ENCODE results near the gene MINPP1.

Gene MINPP1

GRCh38 chr10:87524296-87524695 lies 19.6 kb downstream of the MINPP1 start:
- DNase-seq, result no peak

GRCh38 chr10:87531908-87532622 lies 27.4 kb downstream of the MINPP1 start:
- DNase-seq, result no peak

GRCh38 chr10:87532696-87533095 lies 28.0 kb downstream of the MINPP1 start:
- DNase-seq, result no peak

- no peak for DNase-seq
Measured at GRCh38 chr10:87534173-87534858, 29.6 kb downstream of the MINPP1 start.

- DNase-seq, result no peak
Measured at GRCh38 chr10:87538092-87539015, 33.7 kb downstream of the MINPP1 start.

- DNase-seq, result no peak
Measured at GRCh38 chr10:87541114-87541513, 36.4 kb downstream of the MINPP1 start.

GRCh38 chr10:87544721-87545120 lies 40.0 kb downstream of the MINPP1 start:
- DNase-seq, result no peak

- DNase-seq, result no peak
Measured at GRCh38 chr10:87545783-87546182, 41.1 kb downstream of the MINPP1 start.

- DNase-seq, result no peak
Measured at GRCh38 chr10:87546210-87546609, 41.5 kb downstream of the MINPP1 start.

- DNase-seq, result no peak
Measured at GRCh38 chr10:87546971-87547413, 42.3 kb downstream of the MINPP1 start.

- no peak for DNase-seq
Measured at GRCh38 chr10:87547734-87548311, 43.1 kb downstream of the MINPP1 start.

- DNase-seq, result no peak
Measured at GRCh38 chr10:87550741-87551140, 46.0 kb downstream of the MINPP1 start.

GRCh38 chr10:87551326-87551725 lies 46.6 kb downstream of the MINPP1 start:
- DNase-seq, result no peak

- no peak for DNase-seq
Measured at GRCh38 chr10:87552248-87552929, 47.7 kb downstream of the MINPP1 start.

- no peak for DNase-seq
Measured at GRCh38 chr10:87557409-87557808, 52.7 kb downstream of the MINPP1 start.

- no peak for DNase-seq
Measured at GRCh38 chr10:87558333-87558732, 53.6 kb downstream of the MINPP1 start.

GRCh38 chr10:87559392-87559791 lies 54.7 kb downstream of the MINPP1 start:
- no peak for DNase-seq

- no peak for DNase-seq
Measured at GRCh38 chr10:87560495-87561129, 55.9 kb downstream of the MINPP1 start.

GRCh38 chr10:87562750-87563149 lies 58.1 kb downstream of the MINPP1 start:
- no peak for DNase-seq

- DNase-seq, result no peak
Measured at GRCh38 chr10:87565010-87565409, 60.3 kb downstream of the MINPP1 start.

GRCh38 chr10:87575851-87576250 lies 71.2 kb downstream of the MINPP1 start:
- DNase-seq, result no peak
